SU-DHL-6 (cell line): ENCODE measurements around the gene KDM3B.

Source experiments
- EZH2phosphoT487 ChIP-seq: fragments of 200-600 bp; sonication (generic), shearing (Covaris generic); conservative IDR thresholded peaks from 2 replicates; pipeline ENCODE4 v1.6.1; 2018; ENCODE audit warnings: mild to moderate bottlenecking, antibody characterized with exemption, low read length, moderate library complexity, mixed read lengths
- TF ChIP-seq, protein P1 (sequence below): fragments of 200-600 bp; sonication (generic); IDR thresholded peaks from one replicate; pipeline ENCODE4 v1.5.1; 2017; ENCODE audit warnings: antibody characterized with exemption, mild to moderate bottlenecking, low read length, moderate library complexity; ENCODE audit not compliant: insufficient read depth, poor library complexity, severe bottlenecking

DNA sequence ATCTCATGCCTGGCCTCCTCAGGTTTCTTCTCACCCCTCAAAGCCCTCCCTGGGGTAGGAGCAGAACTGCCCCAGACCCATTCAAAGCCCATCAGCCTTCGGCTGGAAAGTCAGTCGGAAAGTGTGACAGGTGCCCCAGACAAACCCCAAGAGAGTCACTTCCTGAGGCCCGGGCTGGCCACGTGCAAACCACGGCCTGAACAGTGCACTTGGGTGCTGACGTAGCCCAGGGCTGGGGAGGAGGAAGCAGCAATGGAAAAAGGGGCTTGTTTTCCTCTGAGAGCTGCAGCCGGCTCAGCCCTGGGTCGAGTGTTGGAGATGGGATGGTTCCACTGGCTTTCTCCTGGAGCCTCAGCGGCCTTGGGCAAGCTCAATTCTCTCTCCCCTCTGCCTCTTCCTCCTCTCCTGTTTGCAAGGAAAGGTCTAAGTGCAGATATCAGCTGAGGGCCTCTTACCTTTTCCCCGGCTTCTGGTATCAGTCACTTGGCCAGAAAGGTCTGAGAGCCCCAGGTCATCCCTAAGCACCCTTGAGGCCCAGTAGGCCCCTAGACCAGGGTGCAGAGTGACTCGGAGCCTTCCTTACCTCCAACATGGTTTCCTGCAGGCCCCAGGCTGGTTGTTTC lies 106.9 kb downstream of the KDM3B start:
- TF ChIP-seq, protein P1, sequence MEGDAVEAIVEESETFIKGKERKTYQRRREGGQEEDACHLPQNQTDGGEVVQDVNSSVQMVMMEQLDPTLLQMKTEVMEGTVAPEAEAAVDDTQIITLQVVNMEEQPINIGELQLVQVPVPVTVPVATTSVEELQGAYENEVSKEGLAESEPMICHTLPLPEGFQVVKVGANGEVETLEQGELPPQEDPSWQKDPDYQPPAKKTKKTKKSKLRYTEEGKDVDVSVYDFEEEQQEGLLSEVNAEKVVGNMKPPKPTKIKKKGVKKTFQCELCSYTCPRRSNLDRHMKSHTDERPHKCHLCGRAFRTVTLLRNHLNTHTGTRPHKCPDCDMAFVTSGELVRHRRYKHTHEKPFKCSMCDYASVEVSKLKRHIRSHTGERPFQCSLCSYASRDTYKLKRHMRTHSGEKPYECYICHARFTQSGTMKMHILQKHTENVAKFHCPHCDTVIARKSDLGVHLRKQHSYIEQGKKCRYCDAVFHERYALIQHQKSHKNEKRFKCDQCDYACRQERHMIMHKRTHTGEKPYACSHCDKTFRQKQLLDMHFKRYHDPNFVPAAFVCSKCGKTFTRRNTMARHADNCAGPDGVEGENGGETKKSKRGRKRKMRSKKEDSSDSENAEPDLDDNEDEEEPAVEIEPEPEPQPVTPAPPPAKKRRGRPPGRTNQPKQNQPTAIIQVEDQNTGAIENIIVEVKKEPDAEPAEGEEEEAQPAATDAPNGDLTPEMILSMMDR: no peak
- TF ChIP-seq EZH2phosphoT487: no peak
